Fibroblast of skin of back (primary cell): ENCODE measurements around the gene GMEB2.

Experiments
- DNase-seq: peaks from one replicate; pipeline ENCODE4 v3.0.0-alpha.2; 2013

GMEB2 gene

DNA sequence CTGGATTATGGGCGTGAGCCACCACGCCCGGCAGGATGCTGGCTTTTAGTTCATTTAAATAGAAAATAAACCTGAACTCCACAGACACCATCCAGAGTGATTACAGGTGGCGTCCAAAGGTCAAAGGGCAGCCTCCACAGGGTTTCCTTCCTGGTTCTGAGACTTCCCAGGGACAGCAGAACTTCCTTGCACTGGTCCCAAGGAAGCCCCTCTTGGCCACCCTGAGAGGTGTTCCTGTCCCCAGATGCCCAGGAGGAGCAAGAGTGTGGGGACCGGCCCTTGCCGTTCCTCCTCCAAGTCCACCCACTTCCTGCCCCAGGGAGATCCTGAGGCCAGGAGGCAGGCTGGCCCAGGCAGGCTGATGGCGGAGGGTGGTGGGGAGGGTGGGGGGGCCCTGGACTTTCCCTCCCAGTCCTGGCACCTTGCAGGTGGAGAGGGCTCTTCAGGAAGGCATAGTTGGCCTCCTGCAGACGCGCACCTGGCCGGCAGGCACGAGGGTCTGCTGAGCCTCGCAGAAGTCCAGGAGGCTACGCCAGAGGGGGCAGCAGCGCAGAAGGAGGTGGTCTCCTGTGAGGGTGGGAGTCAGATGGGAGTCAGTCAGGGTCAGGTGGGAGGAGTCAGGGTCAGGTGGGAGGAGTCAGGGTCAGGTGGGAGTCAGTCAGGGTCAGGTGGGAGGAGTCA is 68.0 kb downstream of the GMEB2 start:
- DNase-seq, result no peak

DNA sequence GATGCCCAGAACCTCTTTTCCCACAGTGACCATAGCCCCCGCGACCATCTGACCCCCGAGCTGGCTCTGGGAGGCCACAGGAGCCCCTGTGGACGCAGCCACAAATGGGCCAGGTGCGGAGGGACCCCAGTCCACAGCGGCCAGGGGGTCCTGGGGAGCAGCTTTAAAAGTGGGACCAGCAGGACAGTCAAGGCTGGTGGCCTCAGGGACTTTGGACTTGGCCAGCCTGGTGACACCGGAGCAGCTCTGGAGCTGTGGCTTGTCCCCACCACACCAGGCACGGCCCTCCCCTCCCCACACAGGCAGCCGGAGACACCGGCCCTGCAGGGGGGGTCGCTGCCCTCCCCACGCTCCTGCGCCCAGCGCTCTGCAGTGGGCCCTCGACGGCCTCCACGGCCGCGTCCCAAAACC is 69.4 kb downstream of the GMEB2 start:
- no peak for DNase-seq

DNA sequence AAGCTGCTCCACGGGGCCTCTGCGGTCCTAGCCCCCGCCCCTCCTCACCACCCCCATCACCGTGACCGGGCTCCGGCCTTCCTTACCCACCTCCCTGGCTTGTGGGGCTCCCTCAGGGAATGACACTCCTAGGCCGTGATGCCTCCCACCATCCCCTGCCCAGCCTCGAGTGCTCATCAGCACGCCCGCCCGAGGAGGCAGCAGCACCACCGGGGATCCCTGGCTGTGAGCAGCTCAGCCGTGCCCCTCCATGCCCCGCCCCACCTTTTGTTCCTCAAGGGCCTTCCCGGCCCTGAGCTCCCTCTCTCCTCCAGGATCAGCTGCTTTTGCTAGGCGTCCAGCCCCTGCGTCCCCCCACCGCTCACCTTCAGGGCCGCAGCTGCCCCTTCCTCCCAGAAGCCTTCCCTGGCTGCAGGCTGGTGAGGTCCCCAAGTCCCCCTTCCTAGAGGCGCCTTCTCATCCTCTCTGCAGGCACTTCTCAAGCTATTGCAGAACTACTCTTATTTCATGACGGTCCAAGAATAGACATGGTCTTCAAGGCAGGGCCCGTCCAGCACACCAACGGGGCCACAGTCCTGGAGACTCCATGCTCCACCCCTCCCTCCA is 69.9 kb downstream of the GMEB2 start:
- DNase-seq, result no peak

DNA sequence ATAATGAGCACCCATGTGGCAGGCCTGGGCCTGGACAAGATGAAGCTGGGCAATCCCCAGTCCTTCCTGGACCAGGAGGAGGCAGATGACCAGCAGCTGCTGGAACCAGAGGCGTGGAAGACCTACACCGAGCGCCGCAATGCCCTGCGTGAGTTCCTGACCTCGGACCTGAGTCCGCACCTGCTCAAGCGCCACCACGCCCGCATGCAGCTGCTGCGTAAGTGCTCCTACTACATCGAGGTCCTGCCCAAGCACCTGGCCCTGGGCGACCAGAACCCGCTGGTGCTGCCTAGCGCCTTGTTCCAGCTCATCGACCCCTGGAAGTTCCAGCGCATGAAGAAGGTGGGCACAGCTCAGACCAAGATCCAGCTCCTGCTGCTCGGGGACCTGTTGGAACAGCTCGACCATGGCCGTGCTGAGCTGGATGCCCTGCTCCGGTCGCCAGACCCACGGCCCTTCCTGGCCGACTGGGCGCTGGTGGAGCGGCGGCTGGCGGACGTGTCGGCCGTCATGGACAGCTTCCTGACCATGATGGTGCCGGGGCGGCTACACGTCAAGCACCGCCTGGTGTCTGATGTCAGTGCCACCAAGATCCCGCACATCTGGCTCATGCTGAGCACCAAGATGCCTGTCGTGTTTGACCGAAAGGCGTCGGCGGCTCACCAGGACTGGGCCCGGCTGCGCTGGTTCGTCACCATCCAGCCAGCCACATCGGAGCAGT is 71.1 kb downstream of the GMEB2 start:
- no peak for DNase-seq

DNA sequence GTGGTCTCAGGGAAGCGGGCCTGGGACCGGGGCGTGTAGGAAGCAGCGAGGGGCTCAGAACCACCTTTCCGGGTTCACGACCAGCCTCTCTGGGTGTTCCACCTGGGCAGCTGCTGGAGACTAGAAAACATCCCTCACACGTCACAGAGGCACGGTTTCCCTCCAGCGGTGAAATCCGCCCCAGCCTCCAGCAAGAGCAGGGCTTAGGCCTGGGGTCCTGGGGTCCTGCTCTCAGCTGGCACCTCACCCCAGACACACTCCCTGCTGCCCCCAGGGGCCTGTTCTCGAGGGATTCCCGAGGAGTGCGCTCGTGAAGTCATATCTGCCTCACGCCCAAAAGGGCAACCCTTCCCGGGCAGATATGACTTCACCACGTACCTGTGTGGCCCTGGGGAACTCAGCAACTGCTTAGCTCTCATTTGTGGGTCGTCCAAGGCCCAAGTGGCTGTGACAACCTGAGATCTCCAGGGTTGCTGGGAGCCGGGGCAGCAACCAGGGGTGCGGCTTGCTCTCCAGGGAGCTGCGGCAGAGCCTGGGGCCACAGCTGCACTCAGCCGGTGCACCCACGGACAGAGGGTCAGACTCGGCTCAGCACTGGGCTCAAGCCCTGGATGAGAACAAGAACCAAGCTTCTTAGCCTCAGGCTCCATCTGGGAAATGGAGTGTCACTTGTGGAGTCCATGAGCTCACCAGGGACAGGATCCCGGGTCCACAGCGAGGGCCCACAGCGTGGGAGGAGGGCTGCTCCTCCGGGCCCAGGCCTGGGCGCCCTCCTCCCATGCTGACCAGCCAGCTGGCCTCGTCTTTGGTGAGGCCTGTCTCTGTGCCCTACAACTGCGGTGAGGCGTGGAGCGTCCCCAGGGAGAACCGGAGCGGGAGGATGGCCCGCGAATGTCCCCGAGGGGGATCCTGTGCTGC is 72.3 kb downstream of the GMEB2 start:
- DNase-seq, result no peak

DNA sequence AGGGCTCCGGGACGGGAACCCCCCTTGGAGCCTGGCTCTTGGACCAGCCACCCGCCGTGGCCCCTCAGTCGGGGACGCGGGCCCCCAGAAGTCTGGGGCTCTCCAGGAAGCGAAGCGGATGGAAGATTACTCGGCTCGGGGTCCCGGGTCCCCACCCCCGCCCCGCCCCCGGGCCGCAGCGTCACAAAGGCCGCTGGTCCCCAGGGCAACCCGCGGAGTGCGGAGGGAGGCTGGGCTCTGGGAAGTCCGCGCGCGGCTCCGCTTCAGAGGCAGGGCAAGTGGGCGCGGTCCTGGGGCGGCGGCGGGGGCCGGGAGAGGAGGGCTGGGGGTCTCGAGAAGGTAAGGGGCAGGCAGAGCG is 73.0 kb downstream of the GMEB2 start, which contains the start of gene FNDC11:
TSS of gene FNDC11 (plus strand) at position 227 of the 358 bp plus-strand sequence. CDS start 1,505 bp downstream, outside the sequence.
- peak; percentile 28 for DNase-seq

DNA sequence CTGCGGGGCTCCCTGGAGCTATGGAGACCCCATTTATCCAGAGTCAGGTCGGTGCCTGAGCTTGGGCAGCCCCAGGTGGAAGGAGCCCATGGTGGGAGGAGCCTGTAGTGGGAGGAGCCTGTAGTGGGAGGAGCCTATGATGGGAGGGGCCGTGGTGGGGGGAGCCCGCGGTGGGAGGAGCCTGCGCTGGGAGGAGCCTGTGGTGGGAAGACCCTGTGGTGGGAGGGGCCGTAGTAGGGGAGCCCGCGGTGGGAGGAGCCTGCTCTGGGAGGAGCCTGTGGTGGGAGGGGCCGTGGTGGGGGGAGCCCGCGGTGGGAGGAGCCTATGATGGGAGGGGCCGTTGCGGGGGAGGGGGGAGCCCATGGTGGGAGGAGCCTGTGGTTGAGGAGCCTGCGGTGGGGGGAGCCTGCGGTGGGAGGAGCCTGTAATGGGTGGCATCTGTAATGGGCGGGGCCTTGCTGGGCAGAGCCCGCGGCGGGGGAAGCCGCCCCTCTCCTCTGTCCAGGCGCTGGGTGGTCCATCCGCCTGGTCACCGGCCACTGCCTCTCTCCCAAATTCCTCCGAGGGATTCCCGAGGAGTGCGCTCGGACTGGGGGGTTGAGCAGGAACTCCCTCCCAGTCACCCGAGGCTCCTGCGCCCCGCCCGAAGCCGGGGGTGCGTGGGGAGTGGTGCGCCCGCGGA is 73.5 kb downstream of the GMEB2 start:
- DNase-seq, result peak; percentile 68

DNA sequence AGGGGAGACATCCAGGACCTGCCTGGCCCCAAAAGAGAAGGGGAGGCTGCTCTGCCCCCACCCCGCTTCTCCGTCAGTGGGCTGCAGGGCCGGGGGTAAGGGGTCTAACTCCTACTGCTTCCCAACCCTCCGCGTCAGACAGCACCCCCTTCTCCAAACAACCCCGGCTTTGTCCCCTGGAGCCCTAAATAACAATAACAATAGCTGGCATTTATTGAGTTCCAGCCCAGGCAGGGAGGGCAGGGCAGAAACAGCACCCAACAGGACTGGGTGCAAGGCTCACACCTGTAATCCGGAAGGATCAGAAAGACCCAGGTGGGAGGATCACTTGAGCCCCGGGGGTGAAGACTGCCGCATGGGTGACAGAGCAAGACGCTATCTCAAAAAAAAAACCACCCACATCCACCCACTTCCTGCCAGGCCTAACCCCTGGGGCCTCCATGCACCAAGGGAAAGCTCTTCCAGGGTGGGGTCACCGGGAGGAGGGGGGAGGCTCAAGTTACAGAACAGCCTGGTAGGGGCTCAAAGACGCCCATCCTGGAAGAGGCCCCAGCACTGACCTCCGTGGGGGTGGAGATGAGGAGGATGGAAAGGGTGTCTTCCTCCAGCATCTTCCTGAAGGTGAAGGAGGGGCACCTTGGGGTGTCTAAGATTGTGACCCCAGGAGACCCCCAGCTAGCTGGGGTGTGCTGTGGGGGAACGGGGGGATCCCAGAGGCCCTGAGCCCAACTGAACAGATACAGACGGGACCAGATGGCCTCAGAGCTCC is 74.2 kb downstream of the GMEB2 start:
- peak; percentile 21 for DNase-seq

DNA sequence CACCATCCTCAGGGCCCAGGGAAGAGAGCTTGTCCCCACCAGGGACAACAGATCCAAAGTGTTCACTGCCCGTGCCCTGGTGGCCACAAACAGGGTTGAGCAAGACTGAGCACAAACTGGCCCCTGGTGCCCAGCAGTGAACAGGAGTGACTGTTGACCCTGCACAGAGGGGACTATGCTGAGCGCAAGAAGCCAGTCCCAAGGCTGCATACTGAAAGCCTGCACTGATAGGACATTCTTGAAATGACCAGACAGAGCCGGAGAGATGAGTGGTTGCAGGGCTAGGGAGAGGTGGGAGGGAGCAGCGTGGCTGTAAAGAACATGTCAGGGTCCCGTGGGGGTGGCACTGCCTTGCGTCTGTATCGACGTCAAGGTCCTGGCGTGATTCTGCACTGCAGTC is 75.8 kb downstream of the GMEB2 start:
- peak; percentile 8 for DNase-seq

DNA sequence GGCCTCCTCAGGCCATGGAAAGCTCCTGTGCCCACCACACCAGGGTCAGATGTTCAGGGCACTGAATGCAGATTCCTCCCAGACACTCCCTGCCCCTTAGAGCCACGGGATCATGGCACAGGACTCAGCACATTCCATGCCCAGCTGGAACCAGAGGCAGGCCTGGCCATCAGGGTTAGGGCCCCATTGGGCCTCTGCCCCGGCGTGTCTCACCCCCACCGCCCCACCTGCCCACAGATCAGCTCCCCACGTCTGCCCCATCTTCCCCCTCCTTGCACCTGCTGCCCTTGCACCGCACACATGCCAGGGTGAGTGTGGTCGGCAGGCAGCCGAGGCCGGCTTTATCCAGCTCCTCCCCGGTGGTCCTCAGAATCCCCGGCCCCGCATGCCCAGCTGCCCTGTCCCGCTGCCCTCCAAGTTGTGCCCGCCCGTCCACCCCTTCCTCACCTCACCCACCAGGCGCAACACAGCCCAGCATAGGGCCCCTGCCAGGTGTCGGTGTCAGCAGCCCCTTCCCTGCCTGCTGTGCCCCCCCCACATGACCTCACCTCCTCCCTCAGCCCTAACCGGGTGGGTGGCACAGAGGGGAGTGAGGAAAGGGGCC is 77.1 kb downstream of the GMEB2 start:
- DNase-seq, result no peak

DNA sequence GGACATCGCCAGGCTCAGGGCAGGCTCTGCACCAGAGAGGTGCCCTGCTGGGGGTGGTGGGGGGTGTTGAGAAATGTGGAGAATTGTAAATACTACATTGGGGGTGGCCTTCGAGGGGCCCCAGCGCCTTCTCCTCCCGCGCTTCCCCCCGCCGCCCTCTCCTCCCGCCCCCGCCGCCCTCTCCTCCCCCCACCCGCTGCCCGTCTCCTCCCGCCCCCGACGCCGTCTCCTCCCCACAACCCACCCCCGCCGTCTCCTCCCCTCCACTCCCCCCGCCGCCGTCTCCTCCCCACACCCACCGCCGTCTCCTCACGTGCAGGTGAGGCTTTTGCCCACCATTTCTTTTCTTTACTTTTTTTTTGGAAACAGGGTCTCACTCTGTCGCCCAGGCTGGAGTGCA is 77.9 kb downstream of the GMEB2 start:
- DNase-seq, result no peak

DNA sequence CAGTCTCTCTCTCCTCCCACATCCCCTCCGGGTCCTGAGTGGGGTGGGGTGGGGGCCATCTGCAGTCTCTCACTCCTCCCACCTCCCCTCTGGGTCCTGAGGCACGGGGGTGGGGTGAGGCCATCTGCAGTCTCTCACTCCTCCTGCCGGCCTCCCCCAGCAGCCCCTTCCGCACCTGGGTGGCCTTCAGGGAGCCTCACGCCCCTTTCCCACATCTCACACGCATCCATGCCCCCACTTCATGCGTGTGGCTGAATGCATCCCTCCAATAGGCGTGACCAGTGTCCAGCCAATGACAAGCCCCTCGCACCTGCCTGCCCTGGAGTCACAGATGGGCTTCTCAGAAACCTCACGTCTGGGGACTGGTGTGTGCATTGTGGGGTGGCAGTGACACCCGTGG is 78.4 kb downstream of the GMEB2 start:
- no peak for DNase-seq

DNA sequence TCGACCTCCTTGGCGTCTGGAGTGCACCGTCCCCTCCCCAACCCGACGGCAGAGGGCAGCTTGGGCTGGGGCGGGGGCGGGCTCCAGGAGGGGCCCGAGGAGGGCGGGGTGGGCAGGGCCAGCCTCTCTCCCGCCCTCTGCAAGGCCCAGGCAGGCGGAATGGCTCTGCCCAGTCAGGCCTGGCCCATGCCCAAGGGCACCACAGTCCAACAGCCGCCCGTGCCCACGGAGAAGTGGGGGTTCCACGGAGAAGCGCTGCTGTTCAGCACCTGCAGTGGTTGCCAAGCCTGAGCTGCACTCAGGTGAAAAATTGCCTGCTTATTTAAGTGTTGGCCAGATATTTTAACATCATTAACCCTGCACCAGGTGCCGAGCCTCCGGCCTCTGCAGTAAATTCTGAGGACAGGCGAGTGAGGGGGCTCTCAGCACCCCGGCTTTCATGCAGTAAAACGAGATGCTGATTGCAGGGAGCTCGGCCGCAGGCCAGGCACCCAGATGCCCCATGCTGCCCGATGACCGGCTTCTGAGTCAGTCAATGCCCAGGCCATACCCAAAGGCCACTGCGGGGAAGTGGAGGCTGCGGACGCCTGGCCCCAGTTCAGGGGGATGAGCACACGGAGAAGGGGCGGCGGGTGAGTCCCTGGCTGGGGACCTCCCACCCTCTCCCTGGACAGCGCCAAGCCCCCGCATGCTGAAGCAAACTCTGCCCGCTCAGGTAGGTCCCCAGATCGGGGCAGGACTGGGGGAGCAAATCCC is 79.0 kb downstream of the GMEB2 start, which contains the start of gene SRMS:
TSS of gene SRMS (minus strand) at position 25 of the 756 bp plus-strand sequence. CDS start 286 bp downstream, outside the sequence.
- DNase-seq, result no peak

DNA sequence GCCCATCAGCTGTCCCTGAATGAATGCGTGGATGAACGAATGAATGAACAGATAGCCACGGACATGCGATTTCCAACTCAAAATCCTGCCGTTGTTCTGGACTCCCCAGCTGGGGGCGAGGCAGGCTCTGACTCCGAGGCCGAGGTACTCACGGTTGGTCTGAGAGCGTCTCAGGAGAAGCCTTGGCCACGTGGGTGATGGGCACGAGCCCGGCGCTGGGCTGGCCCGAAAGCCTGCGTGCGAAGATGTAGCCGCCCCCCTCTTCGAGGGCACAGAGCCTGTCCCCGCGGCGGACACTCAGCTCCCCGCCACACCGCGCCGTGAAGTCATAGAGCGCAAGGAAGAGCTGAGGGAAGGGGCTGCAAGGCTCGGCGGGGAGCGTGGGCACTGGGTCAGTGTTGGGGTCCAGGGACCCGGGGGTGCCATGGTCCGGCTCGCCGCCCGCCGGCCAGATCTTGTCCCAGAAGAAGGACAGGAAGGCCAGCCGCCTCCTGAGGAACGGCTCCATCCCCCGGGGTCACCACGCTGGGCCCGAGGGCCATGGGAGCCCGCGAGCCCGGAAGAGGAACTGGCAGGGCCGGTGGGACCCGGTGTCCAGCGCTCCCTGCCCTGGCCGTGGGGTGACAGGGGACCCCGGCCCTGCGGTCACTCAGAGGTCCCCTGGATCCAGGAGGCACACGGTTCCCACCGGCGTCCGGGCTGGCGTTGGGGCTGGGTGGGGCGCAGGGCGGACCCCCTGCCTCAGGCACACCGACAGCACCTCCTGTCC is 79.8 kb downstream of the GMEB2 start:
- DNase-seq, result no peak

DNA sequence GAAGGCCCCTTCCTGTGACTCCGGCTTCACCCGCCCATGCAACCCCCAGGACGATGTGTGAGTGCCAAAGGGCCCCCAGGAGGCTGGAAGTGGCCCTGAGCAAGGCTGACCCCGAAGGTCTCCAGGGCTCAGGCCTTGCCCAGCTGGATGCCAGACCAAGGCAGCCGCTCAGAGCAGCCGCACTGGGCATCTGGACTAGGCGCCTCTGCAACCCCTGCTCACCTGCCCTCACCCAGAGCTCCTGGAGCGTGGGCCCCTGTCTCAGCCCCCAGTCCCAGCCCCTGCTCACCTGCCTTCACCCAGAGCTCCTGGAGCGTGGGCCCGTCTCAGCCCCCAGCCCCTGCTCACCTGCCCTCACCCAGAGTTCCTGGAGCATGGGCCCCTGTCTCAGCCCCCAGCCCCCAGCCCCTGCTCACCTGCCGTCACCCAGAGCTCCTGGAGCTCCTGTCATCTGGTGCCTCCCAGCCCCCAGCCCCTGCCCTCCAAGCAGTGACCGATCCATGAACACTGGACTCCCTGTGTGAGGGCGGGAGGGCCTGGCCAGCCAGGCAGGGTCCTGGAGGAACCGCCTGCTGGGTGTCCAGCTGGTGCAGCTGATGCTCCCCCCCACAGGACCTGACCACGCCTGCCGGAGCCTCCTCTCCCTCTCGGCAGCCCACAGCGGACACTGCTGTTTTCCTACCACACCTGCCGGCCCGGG is 80.5 kb downstream of the GMEB2 start:
- no peak for DNase-seq

DNA sequence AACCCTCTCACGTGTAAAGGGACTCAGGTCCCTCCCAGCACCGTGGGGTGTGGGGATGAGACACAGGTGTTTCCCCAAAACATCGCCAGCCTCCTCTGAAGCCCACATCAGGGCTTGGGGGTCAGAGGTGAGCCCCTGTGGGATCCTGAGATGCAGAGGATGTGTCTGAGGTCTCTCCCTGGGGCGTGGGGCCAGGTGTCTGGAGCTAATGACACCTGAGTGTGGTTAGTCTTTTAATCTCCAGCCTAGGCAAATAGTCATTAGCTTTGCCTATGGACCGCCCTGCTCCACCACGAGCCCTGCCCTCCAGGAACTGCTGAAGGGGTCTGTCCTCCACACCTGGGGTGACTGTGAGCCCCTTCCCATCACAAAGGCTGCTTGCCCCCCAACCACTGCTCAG is 81.1 kb downstream of the GMEB2 start:
- no peak for DNase-seq

DNA sequence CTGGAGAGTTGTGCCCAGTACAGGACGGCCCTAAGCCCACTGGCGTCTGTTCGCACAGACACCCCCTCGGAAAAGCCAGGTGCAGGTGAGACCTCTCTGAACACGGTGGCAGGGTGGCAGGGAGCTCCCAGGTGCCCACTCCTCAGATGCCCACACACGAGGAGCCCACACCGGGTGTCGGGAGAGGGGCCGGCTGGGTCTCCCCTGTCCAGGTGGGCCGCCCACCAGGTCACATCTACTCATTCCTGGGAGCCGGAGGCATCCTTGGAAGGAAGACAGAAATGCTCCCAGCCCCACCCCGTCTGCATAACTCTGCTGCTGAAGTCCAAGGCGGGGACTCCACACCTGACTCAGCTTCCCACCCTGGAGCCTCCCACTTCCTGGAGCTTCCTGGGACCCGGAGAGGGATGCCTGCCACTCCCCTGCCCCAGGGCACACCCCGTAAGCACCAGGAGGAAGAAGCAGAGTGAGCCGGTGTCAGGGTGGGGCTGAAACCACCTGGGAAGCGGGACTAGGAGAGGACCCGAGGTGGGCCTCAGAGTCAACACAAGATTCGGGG is 81.9 kb downstream of the GMEB2 start:
- DNase-seq, result no peak

DNA sequence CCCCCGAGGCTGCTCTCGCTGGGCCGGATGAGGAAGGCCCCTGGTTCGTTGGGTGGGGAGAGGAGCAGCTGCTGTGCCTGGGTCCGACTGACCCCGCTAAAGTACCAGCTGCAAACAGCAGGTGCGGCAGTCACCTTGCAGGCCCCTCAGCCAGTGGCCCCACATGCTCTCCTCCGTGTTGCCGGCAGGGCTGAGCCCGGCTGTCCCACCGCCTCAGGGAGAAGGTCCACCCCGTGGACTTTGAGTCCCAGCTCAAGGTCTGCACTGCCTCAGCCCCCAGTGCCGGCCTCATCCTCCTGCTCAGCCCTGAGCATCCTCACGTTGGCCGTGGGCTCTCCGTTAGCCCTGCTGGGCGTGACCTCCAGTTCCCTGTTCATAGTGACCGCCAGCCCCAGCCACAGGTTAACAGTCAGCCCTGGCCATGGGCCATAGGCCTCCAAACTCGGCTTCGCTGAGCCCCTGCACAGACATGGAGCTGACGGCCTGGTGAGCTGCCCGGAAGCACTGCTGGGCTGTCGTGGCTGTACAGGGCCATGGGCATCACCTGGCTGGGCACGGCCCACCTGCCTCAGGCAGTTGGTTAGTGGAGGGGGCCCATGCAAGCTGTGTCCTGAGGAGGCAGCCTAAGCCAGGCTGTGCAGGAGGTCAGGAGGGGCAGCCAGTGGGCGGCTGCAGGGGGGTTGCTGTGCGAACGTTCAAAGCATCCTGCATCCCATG is 82.5 kb downstream of the GMEB2 start:
- DNase-seq, result no peak
